Measurements from ENCODE around the gene NET1.

DNA sequence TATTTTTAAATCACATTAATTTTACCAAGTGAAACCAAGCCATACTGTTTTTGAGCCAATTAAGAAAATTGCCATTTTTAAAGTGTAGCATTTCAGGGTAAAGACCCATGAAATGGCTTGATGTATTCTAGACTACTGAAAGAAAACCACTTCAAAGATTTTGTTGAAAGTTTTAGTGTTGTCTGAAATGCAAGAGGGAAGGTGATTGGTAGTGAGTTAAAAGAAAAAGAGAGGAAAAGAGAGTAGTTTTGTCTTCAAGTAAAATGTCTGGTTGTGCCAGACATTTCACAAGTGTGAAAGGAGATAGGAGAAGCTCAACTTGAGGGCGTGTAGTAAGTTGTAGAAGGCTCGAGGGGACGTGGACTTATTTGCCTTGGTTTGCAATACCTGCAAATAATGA lies 45.4 kb downstream of the NET1 start:
- TF ChIP-seq, protein P1, sequence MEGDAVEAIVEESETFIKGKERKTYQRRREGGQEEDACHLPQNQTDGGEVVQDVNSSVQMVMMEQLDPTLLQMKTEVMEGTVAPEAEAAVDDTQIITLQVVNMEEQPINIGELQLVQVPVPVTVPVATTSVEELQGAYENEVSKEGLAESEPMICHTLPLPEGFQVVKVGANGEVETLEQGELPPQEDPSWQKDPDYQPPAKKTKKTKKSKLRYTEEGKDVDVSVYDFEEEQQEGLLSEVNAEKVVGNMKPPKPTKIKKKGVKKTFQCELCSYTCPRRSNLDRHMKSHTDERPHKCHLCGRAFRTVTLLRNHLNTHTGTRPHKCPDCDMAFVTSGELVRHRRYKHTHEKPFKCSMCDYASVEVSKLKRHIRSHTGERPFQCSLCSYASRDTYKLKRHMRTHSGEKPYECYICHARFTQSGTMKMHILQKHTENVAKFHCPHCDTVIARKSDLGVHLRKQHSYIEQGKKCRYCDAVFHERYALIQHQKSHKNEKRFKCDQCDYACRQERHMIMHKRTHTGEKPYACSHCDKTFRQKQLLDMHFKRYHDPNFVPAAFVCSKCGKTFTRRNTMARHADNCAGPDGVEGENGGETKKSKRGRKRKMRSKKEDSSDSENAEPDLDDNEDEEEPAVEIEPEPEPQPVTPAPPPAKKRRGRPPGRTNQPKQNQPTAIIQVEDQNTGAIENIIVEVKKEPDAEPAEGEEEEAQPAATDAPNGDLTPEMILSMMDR (IDR thresholded peaks at IDR 0.05; ENCODE audit: low read length) = no peak
- no peak for TF ChIP-seq EZH2 (IDR thresholded peaks at IDR 0.05; ENCODE audit: borderline replicate concordance, low read length)

All from OCI-LY1 (cell line).